Cardiac muscle cell (in vitro differentiated cells and primary cell): Measurements from ENCODE around the gene GNLY. TPM values are rescaled to one million over a fixed set of nuclear protein-coding genes. Genes with fewer than 3 reads are reported as not detected.

ENCODE experiments used
- DNase-seq, 2 donors: peaks; one replicate each; pipeline versions ENCODE4 v3.0.0 to v3.0.0-alpha.2; 2010 to 2017; ENCODE audit warnings: low read depth in 1 of 2, low spot score in 1 of 2
- H3K27ac ChIP-seq: fragments of 200-600 bp; sonication (generic); 2 replicates; pipeline ENCODE4 v1.5.1; 2016
- H3K27me3 ChIP-seq: fragments of 200-600 bp; sonication (generic); 2 replicates; pipeline ENCODE4 v1.6.0; 2016; ENCODE audit warnings: control low read depth
- H3K36me3 ChIP-seq: fragments of 200-600 bp; sonication (generic); 2 replicates; pipeline ENCODE4 v1.5.1; 2016; ENCODE audit warnings: control low read depth
- H3K4me1 ChIP-seq: fragments of 200-600 bp; sonication (generic); 2 replicates; pipeline ENCODE4 v1.8.1; 2017; ENCODE audit warnings: low read depth, mild to moderate bottlenecking, mixed run types
- H3K4me3 ChIP-seq: fragments of 200-600 bp; sonication (generic); 2 replicates; pipeline ENCODE4 v1.5.1; 2016; ENCODE audit warnings: mild to moderate bottlenecking
- H3K9me3 ChIP-seq: fragments of 200-600 bp; sonication (generic); 2 replicates; pipeline ENCODE4 v1.5.1; 2017; ENCODE audit warnings: low read depth, mild to moderate bottlenecking, control low read depth
- polyA plus RNA-seq: library from polyadenylated mRNA; unstranded; fragments of >200 nt; fragmentation: Nextera tagmentation; extraction: Ambion mirVana; gene quantifications from 2 replicates; pipeline ENCODE4 v1.2.1, GENCODE V29; 2016
- total RNA-seq: library from RNA; depleted of rRNA; stranded (reverse); fragments of >200 nt; gene quantifications from 2 replicates; pipeline ENCODE4 v1.2.3, GENCODE V29; 2016
- TF ChIP-seq, protein P1 (sequence below): IDR thresholded peaks from 2 replicates; pipeline ENCODE4 v1.5.1; 2012; ENCODE audit warnings: low read depth, mild to moderate bottlenecking, low read length

The GNLY gene
- total and polyA plus RNA-seq, 2 experiments from 2014 or later, result not detected

DNA sequence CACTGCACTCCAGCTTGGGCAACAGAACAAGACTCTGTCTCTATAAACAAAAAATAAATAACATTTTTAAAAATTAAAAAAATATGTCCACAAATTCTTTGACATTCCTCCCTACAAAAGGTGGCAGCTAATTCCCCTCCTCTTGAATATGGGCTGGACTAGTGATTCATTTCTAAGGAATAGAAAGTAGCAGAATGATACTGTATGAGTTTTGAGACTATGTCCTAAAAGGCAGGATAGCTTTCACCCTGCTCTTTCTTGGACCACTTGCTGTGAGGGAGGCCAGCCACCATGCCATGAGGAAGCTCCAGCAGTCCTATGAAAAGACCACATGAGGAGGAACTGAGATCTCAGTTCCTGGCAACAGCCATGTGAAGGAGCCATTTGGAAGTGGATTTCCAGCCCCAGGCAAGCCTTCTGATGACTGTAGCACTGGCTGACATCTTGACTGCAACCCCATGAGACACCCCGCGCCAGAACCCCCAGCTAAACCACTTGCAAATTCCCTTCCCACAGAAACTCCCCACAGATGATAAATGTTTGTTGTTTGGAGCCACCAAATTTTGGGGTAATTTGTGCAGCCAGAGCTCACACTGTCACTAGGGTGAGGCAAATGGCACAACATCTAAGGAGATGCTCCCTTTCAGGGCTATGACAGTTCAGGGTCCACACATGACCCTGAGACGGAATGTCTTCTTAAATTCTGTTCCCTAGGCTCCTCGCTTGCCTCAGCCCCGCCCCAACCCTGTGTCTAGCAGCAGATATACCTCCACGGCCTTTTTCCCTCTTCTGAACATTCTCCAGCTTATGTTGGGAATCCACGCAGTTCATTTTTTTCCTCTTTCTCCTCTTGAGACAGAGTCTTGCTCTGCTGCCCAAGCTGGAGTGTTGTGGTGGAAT is 42.5 kb downstream of the GNLY start:
- Histone ChIP-seq H3K27ac (no peak overlapping the region), H3K4me1 (no peaks in the 10 kb centered on the region), H3K4me3 (no peak overlapping the region), H3K36me3 (no peaks in the 10 kb centered on the region), H3K9me3 (no peaks in the 10 kb centered on the region), H3K27me3 (no peaks in the 10 kb centered on the region)
- TF ChIP-seq, protein P1, sequence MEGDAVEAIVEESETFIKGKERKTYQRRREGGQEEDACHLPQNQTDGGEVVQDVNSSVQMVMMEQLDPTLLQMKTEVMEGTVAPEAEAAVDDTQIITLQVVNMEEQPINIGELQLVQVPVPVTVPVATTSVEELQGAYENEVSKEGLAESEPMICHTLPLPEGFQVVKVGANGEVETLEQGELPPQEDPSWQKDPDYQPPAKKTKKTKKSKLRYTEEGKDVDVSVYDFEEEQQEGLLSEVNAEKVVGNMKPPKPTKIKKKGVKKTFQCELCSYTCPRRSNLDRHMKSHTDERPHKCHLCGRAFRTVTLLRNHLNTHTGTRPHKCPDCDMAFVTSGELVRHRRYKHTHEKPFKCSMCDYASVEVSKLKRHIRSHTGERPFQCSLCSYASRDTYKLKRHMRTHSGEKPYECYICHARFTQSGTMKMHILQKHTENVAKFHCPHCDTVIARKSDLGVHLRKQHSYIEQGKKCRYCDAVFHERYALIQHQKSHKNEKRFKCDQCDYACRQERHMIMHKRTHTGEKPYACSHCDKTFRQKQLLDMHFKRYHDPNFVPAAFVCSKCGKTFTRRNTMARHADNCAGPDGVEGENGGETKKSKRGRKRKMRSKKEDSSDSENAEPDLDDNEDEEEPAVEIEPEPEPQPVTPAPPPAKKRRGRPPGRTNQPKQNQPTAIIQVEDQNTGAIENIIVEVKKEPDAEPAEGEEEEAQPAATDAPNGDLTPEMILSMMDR, result no peak
- no peak for DNase-seq

DNA sequence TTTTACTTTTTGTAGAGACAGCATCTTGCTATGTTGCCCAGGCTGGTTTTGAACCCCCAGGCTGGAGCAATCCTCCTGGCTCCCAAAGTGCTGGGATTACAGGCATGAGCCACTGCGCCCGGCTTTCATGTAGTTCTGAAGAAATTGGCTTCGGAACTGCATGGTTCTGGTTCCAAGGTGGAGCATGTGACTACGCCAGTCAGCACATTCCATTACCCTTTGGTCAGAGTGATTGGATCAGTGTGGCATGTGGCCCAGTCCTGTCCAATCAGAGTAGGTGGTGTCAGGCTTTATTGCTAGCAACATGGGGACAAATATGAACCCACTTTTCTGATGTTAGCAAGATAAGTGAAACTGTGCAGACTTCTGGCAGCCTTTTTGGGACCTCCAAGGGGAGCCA is 43.3 kb downstream of the GNLY start:
- DNase-seq, result peak in 1 of 2 donors; percentile 88
- H3K36me3 ChIP-seq, result no peaks in the 10 kb centered on the region
- TF ChIP-seq, protein P1, result no peak
- H3K27ac ChIP-seq, result no peak overlapping the region
- H3K27me3 ChIP-seq, result no peaks in the 10 kb centered on the region
- no peaks in the 10 kb centered on the region for H3K9me3 ChIP-seq
- no peaks in the 10 kb centered on the region for H3K4me1 ChIP-seq
- no peak overlapping the region for H3K4me3 ChIP-seq

DNA sequence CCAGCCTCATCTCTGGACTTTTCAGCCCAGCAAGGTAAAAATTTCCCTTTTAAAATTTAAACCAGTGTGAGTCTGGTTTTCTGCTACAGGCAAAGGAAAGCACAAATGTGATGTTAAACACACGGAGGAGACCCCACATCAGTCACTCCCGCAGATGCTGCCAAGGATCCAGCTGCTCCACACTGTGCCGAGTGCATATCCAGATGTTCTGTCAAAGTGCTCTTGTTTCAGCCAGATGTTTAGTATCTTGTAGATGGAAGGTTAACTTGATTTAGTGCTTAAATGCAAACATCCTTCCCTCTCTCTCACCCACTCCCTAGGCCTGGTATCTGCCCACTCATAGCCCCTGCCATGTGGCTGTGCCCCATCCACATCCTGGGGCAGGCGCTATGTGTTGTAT is 43.8 kb downstream of the GNLY start:
- Histone ChIP-seq H3K27ac (no peak overlapping the region), H3K4me1 (no peaks in the 10 kb centered on the region), H3K27me3 (no peaks in the 10 kb centered on the region)

DNA sequence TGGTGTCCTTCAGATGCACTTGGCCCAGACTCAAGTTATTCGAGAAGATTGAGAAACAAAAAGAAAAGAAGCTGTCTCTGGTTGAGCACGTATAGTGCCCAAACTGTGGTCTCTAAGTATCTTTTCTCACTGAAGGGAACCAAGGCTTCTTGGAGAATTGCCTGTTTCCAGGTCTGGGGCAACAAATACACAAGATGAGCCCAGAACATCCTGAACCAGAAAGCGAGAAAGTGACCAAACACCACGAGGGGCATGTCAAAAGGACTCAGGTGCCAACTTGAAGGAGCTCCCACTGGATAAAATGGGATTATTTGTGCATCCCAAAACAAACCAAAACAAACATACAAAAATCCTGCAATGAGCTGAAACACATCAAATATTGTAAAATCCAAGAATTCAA is 46.0 kb downstream of the GNLY start:
- TF ChIP-seq, protein P1, result no peak
- Histone ChIP-seq H3K27ac (no peak overlapping the region), H3K9me3 (no peaks in the 10 kb centered on the region), H3K27me3 (no peaks in the 10 kb centered on the region), H3K4me3 (no peak overlapping the region), H3K36me3 (no peaks in the 10 kb centered on the region), H3K4me1 (no peaks in the 10 kb centered on the region)
- DNase-seq, result no peak

More for the DNA sequence above, 43.8 kb downstream of the GNLY start:
- Histone ChIP-seq H3K9me3 (no peaks in the 10 kb centered on the region), H3K4me3 (no peak overlapping the region), H3K36me3 (no peaks in the 10 kb centered on the region)
- no peak for DNase-seq
- TF ChIP-seq, protein P1, result no peak

DNA sequence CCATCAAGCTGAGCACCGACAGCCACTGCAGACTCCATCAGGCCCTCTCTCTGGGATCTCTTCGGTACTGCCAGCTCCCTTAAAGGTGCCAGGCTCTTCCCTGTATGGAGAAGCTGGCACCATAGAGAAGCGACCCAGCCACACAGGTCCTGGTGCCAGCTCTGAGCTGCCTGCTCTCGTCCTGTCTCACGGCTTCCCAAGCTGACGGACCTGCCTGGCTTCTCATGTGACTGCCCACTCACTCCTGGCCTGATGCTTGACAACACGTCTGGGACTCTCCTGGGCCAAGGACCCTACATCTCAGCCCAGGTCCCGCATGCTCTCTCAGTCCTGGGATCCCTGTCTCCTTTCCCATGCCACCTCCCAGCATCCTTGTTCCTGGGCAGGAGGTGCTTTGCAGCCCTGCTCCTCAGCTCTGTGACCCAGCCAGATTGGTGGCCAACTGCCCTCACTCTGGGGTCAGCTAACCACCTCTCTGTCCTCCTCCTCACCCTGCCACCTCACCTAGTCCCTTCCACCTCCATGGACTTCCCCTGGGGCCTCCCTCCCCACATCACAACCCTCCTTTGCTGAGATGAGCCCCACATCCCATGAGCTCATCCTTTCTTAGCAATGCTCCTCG is 47.2 kb downstream of the GNLY start:
- Histone ChIP-seq H3K4me1 (no peaks in the 10 kb centered on the region), H3K27me3 (no peaks in the 10 kb centered on the region), H3K27ac (no peak overlapping the region), H3K36me3 (no peaks in the 10 kb centered on the region), H3K4me3 (no peak overlapping the region), H3K9me3 (no peaks in the 10 kb centered on the region)
- TF ChIP-seq, protein P1, result no peak
- no peak for DNase-seq
